Measurements from ENCODE around the gene CCDC178. TPM values are rescaled to one million over a fixed set of nuclear protein-coding genes. Genes with fewer than 3 reads are reported as not detected.

CCDC178 gene
- total RNA-seq, 2 experiments from 2014 or later = not detected

- H3K9me3 Mint-ChIP-seq = peaks cover 15% of the 10 kb centered on the region
- no peaks in the 10 kb centered on the region for H3K27me3 Mint-ChIP-seq
Observed at GRCh38 chr18:33135951-33136660, 304.4 kb downstream of the CCDC178 start.

GRCh38 chr18:33132657-33133056, 307.9 kb downstream of the CCDC178 start:
- no peak for DNase-seq
- CTCF ChIA-PET = no interaction called here
- no peaks in the 10 kb centered on the region for H3K27me3 Mint-ChIP-seq

More at GRCh38 chr18:33135951-33136660, 304.4 kb downstream of the CCDC178 start:
- Mint-ChIP-seq H3K4me3 (no peak overlapping the region), H3K27ac (no peak overlapping the region), H3K36me3 (no peaks in the 10 kb centered on the region), H3K4me1 (ENCODE audit: low read depth) (no peaks in the 10 kb centered on the region)
- POLR2A ChIA-PET = no interaction called here
- CTCF ChIA-PET = no interaction called here
- intact Hi-C loops (cut with micrococcal nuclease) = no loop called here
- no peak for DNase-seq

GRCh38 chr18:33128581-33128980, 311.9 kb downstream of the CCDC178 start:
- no peak for DNase-seq
- CTCF ChIA-PET = no interaction called here
- intact Hi-C loops (cut with micrococcal nuclease) = no loop called here
- Mint-ChIP-seq H3K27ac (no peak overlapping the region), H3K9me3 (no peaks in the 10 kb centered on the region), H3K36me3 (no peaks in the 10 kb centered on the region), H3K27me3 (no peaks in the 10 kb centered on the region), H3K4me1 (ENCODE audit: low read depth) (no peaks in the 10 kb centered on the region), H3K4me3 (no peak overlapping the region)
- POLR2A ChIA-PET = no interaction called here

More at GRCh38 chr18:33132657-33133056, 307.9 kb downstream of the CCDC178 start:
- Mint-ChIP-seq H3K27ac (no peak overlapping the region), H3K9me3 (no peaks in the 10 kb centered on the region), H3K36me3 (no peaks in the 10 kb centered on the region), H3K4me1 (ENCODE audit: low read depth) (no peaks in the 10 kb centered on the region), H3K4me3 (no peak overlapping the region)
- POLR2A ChIA-PET = no interaction called here
- intact Hi-C loops (cut with micrococcal nuclease) = no loop called here

- Mint-ChIP-seq H3K36me3 (no peaks in the 10 kb centered on the region), H3K4me3 (no peak overlapping the region), H3K27ac (no peak overlapping the region), H3K27me3 (no peaks in the 10 kb centered on the region), H3K4me1 (ENCODE audit: low read depth) (no peaks in the 10 kb centered on the region), H3K9me3 (peaks cover 2% of the 10 kb centered on the region)
- no peak for DNase-seq
- ChIA-PET POLR2A (no interaction called here), CTCF (no interaction called here)
- intact Hi-C loops (cut with micrococcal nuclease) = no loop called here
Observed at GRCh38 chr18:33123862-33124518, 316.5 kb downstream of the CCDC178 start.

GRCh38 chr18:33116376-33116775, 324.1 kb downstream of the CCDC178 start:
- DNase-seq = no peak
- H3K4me3 Mint-ChIP-seq = no peak overlapping the region
- no peaks in the 10 kb centered on the region for H3K36me3 Mint-ChIP-seq
- CTCF ChIA-PET = no interaction called here
- intact Hi-C loops (cut with micrococcal nuclease) = no loop called here
- POLR2A ChIA-PET = no interaction called here
- no peak overlapping the region for H3K27ac Mint-ChIP-seq
- H3K9me3 Mint-ChIP-seq = peaks cover 9% of the 10 kb centered on the region
- no peaks in the 10 kb centered on the region for H3K4me1 Mint-ChIP-seq (ENCODE audit: low read depth)
- no peaks in the 10 kb centered on the region for H3K27me3 Mint-ChIP-seq

- Mint-ChIP-seq H3K27ac (no peak overlapping the region), H3K9me3 (peaks cover 9% of the 10 kb centered on the region), H3K36me3 (no peaks in the 10 kb centered on the region), H3K4me3 (no peak overlapping the region), H3K27me3 (no peaks in the 10 kb centered on the region), H3K4me1 (ENCODE audit: low read depth) (no peaks in the 10 kb centered on the region)
- ChIA-PET POLR2A (no interaction called here), CTCF (no interaction called here)
- intact Hi-C loops (cut with micrococcal nuclease) = no loop called here
- DNase-seq = no peak
Observed at GRCh38 chr18:33115917-33116316, 324.6 kb downstream of the CCDC178 start.

GRCh38 chr18:33115476-33115875, 325.0 kb downstream of the CCDC178 start:
- H3K4me1 Mint-ChIP-seq (ENCODE audit: low read depth) = no peaks in the 10 kb centered on the region
- H3K36me3 Mint-ChIP-seq = no peaks in the 10 kb centered on the region
- intact Hi-C loops (cut with micrococcal nuclease) = no loop called here
- H3K4me3 Mint-ChIP-seq = no peak overlapping the region
- H3K9me3 Mint-ChIP-seq = peaks cover 9% of the 10 kb centered on the region
- H3K27me3 Mint-ChIP-seq = no peaks in the 10 kb centered on the region
- CTCF ChIA-PET = no interaction called here
- H3K27ac Mint-ChIP-seq = no peak overlapping the region
- DNase-seq = no peak
- POLR2A ChIA-PET = no interaction called here

GRCh38 chr18:33114749-33115148, 325.8 kb downstream of the CCDC178 start:
- DNase-seq = no peak
- Mint-ChIP-seq H3K9me3 (peaks cover 9% of the 10 kb centered on the region), H3K27me3 (no peaks in the 10 kb centered on the region), H3K27ac (no peak overlapping the region), H3K36me3 (no peaks in the 10 kb centered on the region), H3K4me3 (no peak overlapping the region), H3K4me1 (ENCODE audit: low read depth) (no peaks in the 10 kb centered on the region)
- intact Hi-C loops (cut with micrococcal nuclease) = no loop called here
- ChIA-PET POLR2A (no interaction called here), CTCF (no interaction called here)

- ChIA-PET POLR2A (no interaction called here), CTCF (no interaction called here)
- no peak for DNase-seq
- no peaks in the 10 kb centered on the region for H3K4me1 Mint-ChIP-seq (ENCODE audit: low read depth)
- no peaks in the 10 kb centered on the region for H3K36me3 Mint-ChIP-seq
- no peak overlapping the region for H3K27ac Mint-ChIP-seq
- peaks cover 9% of the 10 kb centered on the region for H3K9me3 Mint-ChIP-seq
- H3K4me3 Mint-ChIP-seq = no peak overlapping the region
- intact Hi-C loops (cut with micrococcal nuclease) = no loop called here
- no peaks in the 10 kb centered on the region for H3K27me3 Mint-ChIP-seq
Observed at GRCh38 chr18:33113416-33113815, 327.1 kb downstream of the CCDC178 start.

- H3K36me3 Mint-ChIP-seq = no peaks in the 10 kb centered on the region
- no peak for DNase-seq
- no peak overlapping the region for H3K27ac Mint-ChIP-seq
- no peaks in the 10 kb centered on the region for H3K4me1 Mint-ChIP-seq (ENCODE audit: low read depth)
- ChIA-PET POLR2A (no interaction called here), CTCF (no interaction called here)
- no peaks in the 10 kb centered on the region for H3K27me3 Mint-ChIP-seq
- H3K4me3 Mint-ChIP-seq = no peak overlapping the region
- peaks cover 4% of the 10 kb centered on the region for H3K9me3 Mint-ChIP-seq
- intact Hi-C loops (cut with micrococcal nuclease) = no loop called here
Observed at GRCh38 chr18:33107511-33107910, 333.0 kb downstream of the CCDC178 start.

- ChIA-PET POLR2A (no interaction called here), CTCF (no interaction called here)
- Mint-ChIP-seq H3K4me3 (no peak overlapping the region), H3K4me1 (ENCODE audit: low read depth) (no peaks in the 10 kb centered on the region), H3K36me3 (no peaks in the 10 kb centered on the region), H3K9me3 (no peaks in the 10 kb centered on the region), H3K27ac (no peak overlapping the region), H3K27me3 (no peaks in the 10 kb centered on the region)
- intact Hi-C loops (cut with micrococcal nuclease) = no loop called here
- DNase-seq = no peak
Observed at GRCh38 chr18:33101316-33101715, 339.2 kb downstream of the CCDC178 start.

- no peaks in the 10 kb centered on the region for H3K9me3 Mint-ChIP-seq
- no peak overlapping the region for H3K4me3 Mint-ChIP-seq
- no peaks in the 10 kb centered on the region for H3K4me1 Mint-ChIP-seq (ENCODE audit: low read depth)
- no peaks in the 10 kb centered on the region for H3K36me3 Mint-ChIP-seq
- CTCF ChIA-PET = no interaction called here
- intact Hi-C loops (cut with micrococcal nuclease) = no loop called here
- H3K27ac Mint-ChIP-seq = no peak overlapping the region
- no peak for DNase-seq
- H3K27me3 Mint-ChIP-seq = no peaks in the 10 kb centered on the region
- POLR2A ChIA-PET = no interaction called here
Observed at GRCh38 chr18:33099626-33100025, 340.9 kb downstream of the CCDC178 start.

GRCh38 chr18:33097126-33097525, 343.4 kb downstream of the CCDC178 start:
- Mint-ChIP-seq H3K27ac (no peak overlapping the region), H3K4me3 (no peak overlapping the region)
- DNase-seq = no peak

More at GRCh38 chr18:33097126-33097525, 343.4 kb downstream of the CCDC178 start:
- CTCF ChIA-PET = interaction anchor here (0.5 kb wide), 1 partner anchor 137 kb away, joined by 3 read pairs; no protein-coding TSS in a partner anchor
- intact Hi-C loops (cut with micrococcal nuclease) = no loop called here
- H3K4me1 Mint-ChIP-seq (ENCODE audit: low read depth) = no peaks in the 10 kb centered on the region
- H3K27me3 Mint-ChIP-seq = no peaks in the 10 kb centered on the region
- POLR2A ChIA-PET = no interaction called here
- H3K36me3 Mint-ChIP-seq = no peaks in the 10 kb centered on the region
- peaks cover 3% of the 10 kb centered on the region for H3K9me3 Mint-ChIP-seq
